Adipocyte (in vitro differentiated cells): ENCODE results near the gene BMPR1A.
"Not testable (repeated sequence)": the region's sequence is repeated elsewhere in the genome, so short reads cannot be mapped to it uniquely, and the experiment has no call there.

Experiments used
- DNase-seq: peaks from one replicate; pipeline ENCODE4 v3.0.0-alpha.2; 2015; ENCODE audit warnings: low read depth
- H3K27me3 ChIP-seq: replicated peaks from 2 replicates; pipeline ENCODE4 v1.7.0; 2013; ENCODE audit warnings: mild to moderate bottlenecking, low read length, moderate library complexity; ENCODE audit not compliant: control insufficient read depth, insufficient read depth
- H3K36me3 ChIP-seq: 2 replicates; pipeline ENCODE4 v1.7.0; 2013; ENCODE audit warnings: low read length, mild to moderate bottlenecking, moderate library complexity; ENCODE audit not compliant: control insufficient read depth, insufficient read depth, severe bottlenecking
- H3K4me1 ChIP-seq: 2 replicates; pipeline ENCODE4 v1.7.0; 2013; ENCODE audit warnings: mild to moderate bottlenecking, low read length, moderate library complexity; ENCODE audit not compliant: control insufficient read depth, insufficient read depth
- H3K4me3 ChIP-seq: 2 replicates; pipeline ENCODE4 v1.7.0; 2013; ENCODE audit warnings: mild to moderate bottlenecking, low read length, moderate library complexity
- H3K9ac ChIP-seq: 2 replicates; pipeline ENCODE4 v1.7.0; 2013; ENCODE audit warnings: mild to moderate bottlenecking, low read length, moderate library complexity
- H3K9me3 ChIP-seq: 2 replicates; pipeline ENCODE4 v1.7.0; 2013; ENCODE audit warnings: mild to moderate bottlenecking, low read length, moderate library complexity; ENCODE audit not compliant: control insufficient read depth

BMPR1A gene

DNA sequence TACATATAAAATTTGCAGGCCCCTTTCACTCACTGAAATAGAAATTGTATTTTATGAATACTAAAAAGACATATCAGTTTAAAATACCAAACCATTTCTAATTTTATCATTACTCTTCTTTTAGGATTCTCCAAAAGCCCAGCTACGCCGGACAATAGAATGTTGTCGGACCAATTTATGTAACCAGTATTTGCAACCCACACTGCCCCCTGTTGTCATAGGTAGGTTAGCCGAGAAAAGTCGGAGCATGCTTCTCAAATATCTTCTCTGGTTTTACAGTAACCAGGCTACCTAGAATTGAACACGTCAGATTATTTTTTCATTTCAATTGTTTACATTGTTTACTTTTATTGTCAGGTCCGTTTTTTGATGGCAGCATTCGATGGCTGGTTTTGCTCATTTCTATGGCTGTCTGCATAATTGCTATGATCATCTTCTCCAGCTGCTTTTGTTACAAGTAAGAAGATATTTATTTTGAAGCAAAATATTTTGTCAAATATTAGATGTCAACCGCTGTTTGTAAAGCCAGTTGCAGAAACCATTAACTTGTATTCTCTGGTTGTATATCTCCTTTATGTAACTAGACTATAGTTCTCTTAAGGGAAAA lies 143.4 kb downstream of the BMPR1A start:
- Histone ChIP-seq H3K4me1 (peaks cover 19% of the 10 kb centered on the region), H3K36me3 (peaks cover 19% of the 10 kb centered on the region)
- peak; percentile 90 for DNase-seq

DNA sequence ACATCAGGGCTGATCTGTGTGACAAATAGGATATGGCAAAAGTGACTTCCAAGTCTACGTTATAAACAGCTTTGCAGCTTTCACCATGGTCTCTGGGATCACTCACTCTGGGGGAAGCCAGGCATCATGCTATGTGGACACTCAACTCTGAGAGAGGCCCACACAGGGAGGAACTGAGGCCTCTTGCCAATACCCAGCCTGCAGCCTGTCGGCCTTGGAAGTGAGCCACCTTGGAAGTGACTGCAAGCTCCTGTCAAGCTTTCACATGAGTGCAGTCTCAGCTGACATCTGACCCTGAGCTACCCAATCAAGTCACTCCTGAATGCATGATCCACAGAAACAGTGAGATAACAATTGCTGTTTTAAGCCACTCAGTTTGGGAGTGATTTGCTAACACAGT lies 144.5 kb downstream of the BMPR1A start:
- peak; percentile 80 for DNase-seq

More for the DNA sequence above, 143.4 kb downstream of the BMPR1A start:
- Histone ChIP-seq H3K9ac (peak overlapping the region; percentile 8), H3K9me3 (peaks cover 2% of the 10 kb centered on the region), H3K27me3 (no peaks in the 10 kb centered on the region), H3K4me3 (no peak overlapping the region)

DNA sequence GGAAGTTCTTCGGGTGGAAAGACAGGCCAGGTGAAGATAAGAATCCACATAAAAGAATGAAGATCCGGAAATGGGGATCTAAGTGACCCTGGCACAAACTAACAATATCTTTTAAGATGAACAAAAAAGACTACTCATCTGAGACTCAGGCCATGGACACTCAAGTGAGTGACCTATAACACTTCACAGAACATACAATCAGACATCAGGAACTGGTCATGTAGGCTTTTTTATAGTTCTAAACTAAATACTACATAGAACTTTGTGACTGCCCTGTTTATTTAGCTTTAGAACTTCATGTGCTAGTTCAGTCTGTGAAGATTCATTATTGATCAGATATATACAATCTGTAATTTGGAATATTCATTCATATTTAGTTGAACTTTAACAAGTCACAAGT lies 148.2 kb downstream of the BMPR1A start:
- H3K4me1 ChIP-seq = peaks cover 19% of the 10 kb centered on the region
- H3K27me3 ChIP-seq = no peaks in the 10 kb centered on the region
- H3K9me3 ChIP-seq = peaks cover 9% of the 10 kb centered on the region
- H3K36me3 ChIP-seq = peaks cover 43% of the 10 kb centered on the region
- no peak overlapping the region for H3K4me3 ChIP-seq
- no peak overlapping the region for H3K9ac ChIP-seq
- no peak for DNase-seq

More for the DNA sequence above, 144.5 kb downstream of the BMPR1A start:
- peak overlapping the region; percentile 9 for H3K9ac ChIP-seq
- no peak overlapping the region for H3K4me3 ChIP-seq
- peaks cover 19% of the 10 kb centered on the region for H3K4me1 ChIP-seq
- no peaks in the 10 kb centered on the region for H3K27me3 ChIP-seq
- H3K9me3 ChIP-seq = peaks cover 3% of the 10 kb centered on the region
- H3K36me3 ChIP-seq = peaks cover 27% of the 10 kb centered on the region

DNA sequence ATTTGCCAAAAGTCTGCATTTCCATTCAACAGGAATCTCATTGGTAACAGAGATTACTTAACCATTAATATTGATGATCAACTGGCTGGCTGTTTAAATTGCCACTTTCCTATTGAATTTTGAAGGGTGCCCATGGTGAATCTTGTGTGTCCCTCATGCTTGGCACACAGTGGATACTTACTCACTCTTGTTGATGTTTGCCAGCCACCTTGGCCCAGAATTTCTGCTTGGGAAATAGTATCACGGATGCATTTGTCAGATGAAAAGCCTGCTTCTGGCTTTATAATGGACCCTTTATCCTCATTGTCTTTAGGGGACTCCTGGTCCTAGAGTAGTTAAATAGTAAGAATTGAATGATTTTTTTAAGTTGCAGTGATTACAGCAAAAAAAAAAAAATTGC lies 149.0 kb downstream of the BMPR1A start:
- H3K4me3 ChIP-seq = no peak overlapping the region
- DNase-seq = no peak

DNA sequence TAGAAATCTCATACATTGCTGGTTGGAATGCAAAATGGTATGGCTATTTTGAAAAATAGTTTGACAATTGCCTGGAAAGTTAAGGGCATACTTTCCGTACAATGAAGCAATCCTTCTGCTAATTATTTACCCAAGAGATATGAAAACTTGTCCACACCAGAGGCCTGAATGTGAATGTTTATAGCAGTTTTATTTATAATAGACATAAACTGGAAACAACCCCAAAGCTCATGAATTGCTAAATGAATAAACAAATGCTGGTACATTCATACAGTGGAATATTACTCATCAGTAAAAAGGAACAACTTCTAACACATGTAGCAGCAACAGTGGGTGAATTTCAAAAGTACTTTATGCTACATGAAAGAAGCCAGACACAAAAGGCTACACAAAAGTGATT lies 158.3 kb downstream of the BMPR1A start:
- no peaks in the 10 kb centered on the region for H3K27me3 ChIP-seq
- peaks cover 59% of the 10 kb centered on the region for H3K36me3 ChIP-seq

More for the DNA sequence above, 149.0 kb downstream of the BMPR1A start:
- Histone ChIP-seq H3K4me1 (peaks cover 12% of the 10 kb centered on the region), H3K9me3 (peaks cover 9% of the 10 kb centered on the region), H3K27me3 (no peaks in the 10 kb centered on the region), H3K36me3 (peaks cover 43% of the 10 kb centered on the region), H3K9ac (no peak overlapping the region)

DNA sequence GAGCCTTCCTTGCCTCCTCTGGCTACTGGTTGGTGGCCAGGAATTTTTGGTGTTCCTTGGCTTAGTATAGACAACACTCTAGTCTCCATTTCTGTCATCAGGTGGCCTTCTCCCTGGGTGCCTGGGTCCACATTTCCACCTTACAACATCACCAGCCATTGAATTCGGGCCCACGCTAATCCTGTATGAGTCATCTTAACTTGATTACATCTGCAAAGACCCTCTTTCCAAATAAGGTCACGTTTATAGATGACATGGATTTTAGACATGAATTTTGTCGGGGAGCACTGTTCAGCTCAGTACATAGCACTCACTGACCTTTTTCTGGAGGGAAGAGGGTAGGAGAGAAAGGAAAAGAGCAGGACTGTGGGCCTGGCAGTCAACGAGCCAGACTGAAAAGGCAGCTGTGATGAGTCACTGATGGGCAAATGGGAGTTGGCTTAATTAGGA lies 161.6 kb downstream of the BMPR1A start:
- H3K4me3 ChIP-seq = no peak overlapping the region
- H3K9ac ChIP-seq = no peak overlapping the region
- no peaks in the 10 kb centered on the region for H3K9me3 ChIP-seq
- H3K36me3 ChIP-seq = peaks cover 79% of the 10 kb centered on the region
- H3K27me3 ChIP-seq = no peaks in the 10 kb centered on the region
- DNase-seq = peak; percentile 61
- peaks cover 4% of the 10 kb centered on the region for H3K4me1 ChIP-seq

More for the DNA sequence above, 158.3 kb downstream of the BMPR1A start:
- H3K4me3 ChIP-seq = no peak overlapping the region
- peaks cover 4% of the 10 kb centered on the region for H3K4me1 ChIP-seq
- H3K9me3 ChIP-seq = no peaks in the 10 kb centered on the region
- H3K9ac ChIP-seq = no peak overlapping the region
- no peak for DNase-seq

DNA sequence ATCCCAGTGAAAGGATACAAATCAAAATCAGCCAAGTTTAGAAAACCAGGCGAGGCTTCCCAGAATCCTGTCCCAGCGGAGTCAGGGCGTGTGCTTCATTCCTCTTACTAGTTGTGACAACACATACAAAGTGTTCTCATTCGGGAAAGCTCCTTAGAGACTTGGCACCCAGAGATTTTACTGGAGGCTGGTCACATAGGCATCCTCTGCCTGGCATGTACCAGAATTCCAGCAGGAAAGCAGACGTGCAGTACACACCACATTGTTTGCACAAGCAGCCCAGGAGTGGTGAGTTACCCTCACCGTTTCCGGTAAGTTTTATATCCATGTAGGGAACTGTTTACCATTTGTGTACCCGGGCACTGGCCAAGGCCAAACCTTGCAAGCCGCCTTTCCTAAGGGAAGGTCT lies 166.1 kb downstream of the BMPR1A start:
- DNase-seq = no peak
- H3K36me3 ChIP-seq = peaks cover 53% of the 10 kb centered on the region

DNA sequence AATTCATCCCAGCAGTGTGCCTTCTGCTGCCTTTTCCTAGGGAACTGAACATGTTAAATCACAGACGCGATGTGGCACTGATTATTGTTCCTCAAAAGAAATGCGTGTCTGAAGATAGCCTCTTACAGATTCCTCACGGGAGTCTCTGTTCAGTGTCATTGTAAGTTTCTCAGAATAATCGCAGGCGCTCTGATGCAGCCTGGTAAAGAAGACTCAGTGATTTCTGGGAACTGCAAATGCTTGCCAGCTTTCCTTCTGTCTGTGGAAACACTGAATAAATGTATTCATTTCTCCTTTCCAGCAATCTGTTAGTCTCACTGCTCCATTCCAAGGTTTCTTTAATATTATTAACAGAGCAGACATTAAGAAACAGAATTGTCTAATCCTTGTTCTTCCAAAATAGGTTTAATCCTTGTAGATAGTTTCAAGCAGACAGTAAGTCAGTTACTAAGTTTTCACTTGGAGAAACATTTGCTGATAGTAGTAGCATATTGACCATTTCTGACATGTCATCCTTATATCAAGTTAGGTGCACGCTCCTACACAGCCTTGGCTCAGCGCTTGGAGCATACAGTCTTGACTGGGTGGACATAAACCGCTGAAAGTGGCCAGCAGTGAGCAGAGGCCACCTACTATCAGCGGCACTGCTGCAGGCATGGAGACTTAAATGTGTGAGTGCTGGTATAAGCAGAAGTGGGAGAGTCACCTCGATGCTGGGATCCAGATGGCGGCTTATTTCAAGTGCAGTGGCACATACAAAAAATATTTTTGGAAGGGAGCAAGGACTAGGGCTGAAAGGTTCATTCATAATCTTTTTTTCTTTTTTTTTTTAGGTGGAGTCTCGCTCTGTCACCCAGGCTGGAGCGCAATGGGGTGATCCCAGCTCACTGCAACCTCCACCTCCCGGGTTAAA lies 173.3 kb downstream of the BMPR1A start:
- no peak overlapping the region for H3K9ac ChIP-seq
- peaks cover 48% of the 10 kb centered on the region for H3K4me1 ChIP-seq
- H3K4me3 ChIP-seq = no peak overlapping the region
- H3K36me3 ChIP-seq = peaks cover 8% of the 10 kb centered on the region
- DNase-seq = no peak
- H3K27me3 ChIP-seq = no peaks in the 10 kb centered on the region
- no peaks in the 10 kb centered on the region for H3K9me3 ChIP-seq

More for the DNA sequence above, 166.1 kb downstream of the BMPR1A start:
- Histone ChIP-seq H3K4me3 (no peak overlapping the region), H3K27me3 (no peaks in the 10 kb centered on the region), H3K9me3 (no peaks in the 10 kb centered on the region), H3K4me1 (peaks cover 4% of the 10 kb centered on the region), H3K9ac (no peak overlapping the region)

DNA sequence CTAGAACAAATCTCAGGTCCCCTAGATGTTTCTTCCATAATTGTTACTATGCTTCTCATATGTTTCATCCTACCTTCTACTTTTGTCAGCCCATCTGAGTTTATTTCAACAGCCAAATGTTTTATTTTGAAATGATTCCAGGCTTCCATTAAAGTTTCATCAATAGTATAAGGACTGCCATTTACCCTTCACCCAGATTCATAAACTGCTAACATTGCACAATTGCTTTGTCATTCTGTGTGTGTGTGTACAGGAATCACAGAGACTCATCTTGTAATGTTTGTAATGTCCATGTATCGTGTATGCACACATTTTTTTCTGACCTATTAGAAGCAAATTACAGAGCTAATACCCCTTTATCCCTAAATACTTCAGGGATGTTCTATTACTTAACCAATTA lies 175.5 kb downstream of the BMPR1A start:
- Histone ChIP-seq H3K9ac (peak overlapping the region; percentile 51), H3K4me3 (no peak overlapping the region), H3K27me3 (no peaks in the 10 kb centered on the region), H3K4me1 (peaks cover 52% of the 10 kb centered on the region), H3K9me3 (no peaks in the 10 kb centered on the region), H3K36me3 (peaks cover 6% of the 10 kb centered on the region)
- peak; percentile 79 for DNase-seq

DNA sequence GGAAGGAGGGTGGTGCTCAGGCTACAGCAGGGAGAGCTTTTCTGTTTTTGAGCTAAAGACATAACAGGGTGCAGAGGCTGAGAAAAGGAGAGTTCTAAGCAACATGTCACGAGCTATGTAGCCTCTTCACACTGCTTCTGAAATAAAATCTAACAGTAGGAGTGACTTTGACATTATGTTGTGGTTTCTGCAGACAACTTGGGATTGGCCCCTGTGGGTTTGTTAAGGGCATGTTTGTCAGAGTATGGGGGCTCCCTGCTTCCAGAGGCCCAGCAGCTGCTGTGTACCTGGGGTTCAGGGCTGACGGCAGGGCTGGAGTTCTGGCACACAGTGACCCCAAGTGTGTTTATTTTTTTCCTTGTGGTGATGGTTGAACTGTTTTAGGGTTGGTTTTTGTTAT lies 176.3 kb downstream of the BMPR1A start:
- H3K9ac ChIP-seq = peak overlapping the region; percentile 51
- no peak for DNase-seq
- peaks cover 60% of the 10 kb centered on the region for H3K4me1 ChIP-seq
- H3K36me3 ChIP-seq = peaks cover 6% of the 10 kb centered on the region
- H3K4me3 ChIP-seq = no peak overlapping the region
- no peaks in the 10 kb centered on the region for H3K9me3 ChIP-seq
- no peaks in the 10 kb centered on the region for H3K27me3 ChIP-seq

DNA sequence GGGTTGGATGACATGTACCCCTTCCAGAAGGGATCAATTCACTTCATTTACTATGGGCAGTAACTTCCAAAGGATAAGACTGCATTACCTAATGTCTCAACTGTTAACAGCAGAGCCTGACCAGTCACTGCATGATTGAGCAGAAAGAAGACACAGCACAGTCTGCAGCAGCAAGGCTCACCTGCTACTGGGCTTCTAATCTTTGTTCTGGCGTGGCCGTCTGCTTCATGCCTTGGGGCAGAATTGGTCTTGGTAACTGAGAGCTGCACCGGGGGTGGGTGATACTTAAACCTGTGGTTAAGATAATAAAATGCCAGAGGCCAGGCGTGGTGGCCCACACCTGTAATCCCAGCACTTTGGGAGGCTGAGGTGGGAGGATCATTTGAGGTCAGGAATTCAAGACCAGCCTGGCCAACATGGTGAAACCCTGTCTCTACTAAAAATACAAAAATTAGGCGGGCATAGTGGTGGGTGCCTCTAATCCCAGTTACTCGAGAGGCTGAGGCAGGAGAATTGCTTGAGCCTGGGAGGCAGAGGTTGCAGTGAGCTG lies 177.8 kb downstream of the BMPR1A start:
- not testable (repeated sequence) for H3K27me3 ChIP-seq, H3K4me3 ChIP-seq, H3K9me3 ChIP-seq, H3K9ac ChIP-seq, H3K36me3 ChIP-seq, DNase-seq
- peaks cover 59% of the 10 kb centered on the region for H3K4me1 ChIP-seq
